Glomerular visceral epithelial cell (primary cell): Measurements from ENCODE around the gene NHERF1.

Experiments used
- DNase-seq: peaks from one replicate; pipeline ENCODE4 v3.0.0-alpha.2; 2016; ENCODE audit errors: extremely low spot score

The NHERF1 gene

GRCh38 chr17:74732042-74732867 lies 16.2 kb upstream of the NHERF1 start:
- no peak for DNase-seq

- no peak for DNase-seq
Measured at GRCh38 chr17:74733365-74734122, 14.9 kb upstream of the NHERF1 start.

GRCh38 chr17:74734256-74734655 lies 14.2 kb upstream of the NHERF1 start:
- DNase-seq, result no peak

GRCh38 chr17:74736513-74737298 lies 11.7 kb upstream of the NHERF1 start, which contains the start of gene RAB37:
Gene RAB37 (plus strand): TSS chr17:74737256. CDS start chr17:74737273, 17 bp downstream.
- DNase-seq, result peak; percentile 20

- DNase-seq, result no peak
Measured at GRCh38 chr17:74737299-74738050, 11.0 kb upstream of the NHERF1 start.

- DNase-seq, result no peak
Measured at GRCh38 chr17:74738051-74738996, 10.1 kb upstream of the NHERF1 start.

GRCh38 chr17:74739227-74739831 lies 9.1 kb upstream of the NHERF1 start:
- DNase-seq, result no peak

- no peak for DNase-seq
Measured at GRCh38 chr17:74740173-74740572, 8.3 kb upstream of the NHERF1 start.

GRCh38 chr17:74740641-74741387 lies 7.6 kb upstream of the NHERF1 start:
- DNase-seq, result no peak

GRCh38 chr17:74742153-74742515 lies 6.3 kb upstream of the NHERF1 start:
- no peak for DNase-seq

- DNase-seq, result no peak
Measured at GRCh38 chr17:74742978-74743545, 5.4 kb upstream of the NHERF1 start.

GRCh38 chr17:74743755-74744154 lies 4.7 kb upstream of the NHERF1 start:
- DNase-seq, result no peak

GRCh38 chr17:74744349-74744713 lies 4.1 kb upstream of the NHERF1 start:
- DNase-seq, result no peak

- DNase-seq, result peak; percentile 79
Measured at GRCh38 chr17:74744714-74745547, 3.5 kb upstream of the NHERF1 start.

- DNase-seq, result no peak
Measured at GRCh38 chr17:74745548-74746177, 2.8 kb upstream of the NHERF1 start.

GRCh38 chr17:74746376-74746775 lies 2.1 kb upstream of the NHERF1 start:
- DNase-seq, result no peak

- no peak for DNase-seq
Measured at GRCh38 chr17:74746922-74747321, 1.5 kb upstream of the NHERF1 start.

- DNase-seq, result no peak
Measured at GRCh38 chr17:74748279-74748528, 224 bp upstream of the NHERF1 start.
